IMR-90 (cell line): ENCODE measurements around the gene TRMT2B. TPM values are rescaled to one million over a fixed set of nuclear protein-coding genes. Genes with fewer than 3 reads are reported as not detected.

Source experiments
- ATAC-seq: fragments of 200-7000 bp; cut with Tn5 transposase; 2 replicates; pipeline ENCODE4 v1.9.1; 2020; ENCODE audit warnings: low read depth, mild to moderate bottlenecking, moderate library complexity
- BruUV-seq: library from RNA; stranded (reverse); fragments of 400-500 nt; replicated peaks from 2 replicates; lab custom pipeline; 2021; lab: Mats Ljungman, UMichigan
- CTCF ChIA-PET: fragments of 300-600 bp; formaldehyde crosslinking; extraction: SDS; loops from one replicate; lab custom pipeline; 2021; ENCODE audit warnings: antibody characterized with exemption; lab: Yijun Ruan, JAX
- POLR2A ChIA-PET: fragments of 300-600 bp; sonication (Branson Sonifier 250); formaldehyde crosslinking; loops from one replicate; lab custom pipeline; 2022; ENCODE audit warnings: antibody characterized with exemption; ENCODE audit not compliant: unreplicated experiment; lab: Charles Lee
- DNase-seq: peaks from one replicate; pipeline ENCODE4 v3.0.0; 2013
- H2AFZ ChIP-seq: replicated peaks from 2 replicates; pipeline ENCODE3; 2013; ENCODE audit warnings: low read length, mild to moderate bottlenecking; ENCODE audit not compliant: poor library complexity
- H2AK5ac ChIP-seq: 2 replicates; pipeline ENCODE4 v1.6.1; 2013; ENCODE audit warnings: low read depth, low read length, inconsistent platforms
- H2AK9ac ChIP-seq: replicated peaks from 2 replicates; pipeline ENCODE3; 2013; ENCODE audit warnings: mild to moderate bottlenecking, low read depth, low read length, moderate library complexity; ENCODE audit not compliant: poor library complexity
- H2BK120ac ChIP-seq: 2 replicates; pipeline ENCODE4 v1.6.1; 2013; ENCODE audit warnings: low read depth, low read length, inconsistent platforms
- H2BK15ac ChIP-seq: 3 replicates; pipeline ENCODE4 v1.6.1; 2013; ENCODE audit warnings: low read depth, low read length, inconsistent platforms
- H2BK20ac ChIP-seq: 2 replicates; pipeline ENCODE4 v1.6.1; 2013; ENCODE audit warnings: low read depth, mild to moderate bottlenecking, inconsistent platforms, low read length, moderate library complexity
- H2BK5ac ChIP-seq: 2 replicates; pipeline ENCODE4 v1.6.1; 2013; ENCODE audit warnings: mild to moderate bottlenecking, low read depth, low read length, inconsistent platforms; ENCODE audit not compliant: poor library complexity, severe bottlenecking
- H3K14ac ChIP-seq: replicated peaks from 2 replicates; pipeline ENCODE4 v1.6.1; 2013; ENCODE audit warnings: low read depth, low read length, inconsistent platforms
- H3K18ac ChIP-seq: 2 replicates; pipeline ENCODE4 v1.6.1; 2013; ENCODE audit warnings: low read depth, low read length, control low read depth
- H3K23ac ChIP-seq: 2 replicates; pipeline ENCODE4 v1.6.1; 2013; ENCODE audit warnings: low read depth, low read length, inconsistent platforms
- H3K27ac ChIP-seq: 2 replicates; pipeline ENCODE4 v1.5.1; 2013; ENCODE audit warnings: mild to moderate bottlenecking, control low read depth, low read length; ENCODE audit not compliant: insufficient read depth
- H3K27me3 ChIP-seq: 2 replicates; pipeline ENCODE4 v1.6.1; 2013; ENCODE audit warnings: low read length; ENCODE audit not compliant: control insufficient read depth, insufficient read depth
- H3K36me3 ChIP-seq: 2 replicates; pipeline ENCODE4 v1.6.1; 2013; ENCODE audit warnings: low read length, mixed read lengths; ENCODE audit not compliant: control insufficient read depth, insufficient read depth
- H3K4ac ChIP-seq: 2 replicates; pipeline ENCODE4 v1.6.1; 2013; ENCODE audit warnings: low read depth, low read length, inconsistent platforms
- H3K4me1 ChIP-seq: 2 replicates; pipeline ENCODE4 v1.6.1; 2013; ENCODE audit warnings: low read length, mixed read lengths; ENCODE audit not compliant: control insufficient read depth, insufficient read depth
- H3K4me2 ChIP-seq: 2 replicates; pipeline ENCODE4 v1.6.1; 2013; ENCODE audit warnings: low read depth, mild to moderate bottlenecking, control low read depth, low read length, moderate library complexity
- H3K4me3 ChIP-seq: 2 replicates; pipeline ENCODE4 v1.5.1; 2013; ENCODE audit warnings: low read depth, mild to moderate bottlenecking, control low read depth, low read length, moderate library complexity; ENCODE audit not compliant: insufficient read depth
- H3K56ac ChIP-seq: 2 replicates; pipeline ENCODE4 v1.6.1; 2013; ENCODE audit warnings: low read length, inconsistent platforms; ENCODE audit not compliant: insufficient read depth; ENCODE audit errors: extremely low read depth
- H3K79me1 ChIP-seq, 2 experiments: 2 replicates each; pipeline ENCODE4 v1.6.1; 2013; ENCODE audit warnings: low read length in 2 of 2, inconsistent platforms in 1 of 2, low read depth in 1 of 2
- H3K9ac ChIP-seq: 2 replicates; pipeline ENCODE4 v1.6.1; 2013; ENCODE audit warnings: low read depth, low read length, control low read depth
- H3K9me1 ChIP-seq: 2 replicates; pipeline ENCODE4 v1.6.1; 2013; ENCODE audit warnings: low read length, inconsistent platforms; ENCODE audit not compliant: insufficient read depth
- H3K9me3 ChIP-seq: 2 replicates; pipeline ENCODE4 v1.6.1; 2013; ENCODE audit warnings: low read length; ENCODE audit not compliant: control insufficient read depth, insufficient read depth
- H4K20me1 ChIP-seq: 2 replicates; pipeline ENCODE4 v1.6.1; 2013; ENCODE audit warnings: low read length, inconsistent platforms; ENCODE audit not compliant: insufficient read depth
- H4K5ac ChIP-seq: 2 replicates; pipeline ENCODE4 v1.6.1; 2013; ENCODE audit warnings: mild to moderate bottlenecking, low read depth, low read length, control low read depth
- H4K8ac ChIP-seq, 2 experiments: 2 replicates each; pipeline ENCODE4 v1.6.1; 2013; ENCODE audit warnings: low read depth in 2 of 2, low read length in 2 of 2, control low read depth in 1 of 2, inconsistent platforms in 1 of 2
- H4K91ac ChIP-seq: 2 replicates; pipeline ENCODE4 v1.6.1; 2013; ENCODE audit warnings: low read depth, low read length, inconsistent platforms; ENCODE audit not compliant: insufficient read depth
- BHLHE40 ChIP-seq: fragments of 150-350 bp; IDR thresholded peaks from 2 replicates; pipeline ENCODE4 v1.6.1; 2016; ENCODE audit warnings: mild to moderate bottlenecking, low read depth, low read length
- CHD1 ChIP-seq: IDR thresholded peaks from 2 replicates; pipeline ENCODE4 v1.6.1; 2012; ENCODE audit warnings: low read depth, low read length, improper control_type of control experiment
- FOS ChIP-seq: fragments of 150-350 bp; IDR thresholded peaks from 2 replicates; pipeline ENCODE4 v1.6.1; 2016; ENCODE audit warnings: low read depth, low read length
- RAD21 ChIP-seq: IDR thresholded peaks from 2 replicates; pipeline ENCODE4 v1.6.1; 2012; ENCODE audit warnings: low read length, improper control_type of control experiment
- WGBS, 2 experiments: methylation state at CpG; one replicate each; pipeline versions ENCODE4 v1.1.5 to v1.1.7; 2013; ENCODE audit warnings: missing lambda C conversion rate in 2 of 2; ENCODE audit not compliant: insufficient read length in 1 of 2; ENCODE audit errors: extremely low coverage in 2 of 2; 5-methylcytosine and 5-hydroxymethylcytosine counted together
- dilution Hi-C: fragments of 300-500 bp; cut with HindIII; formaldehyde crosslinking; loops from one replicate; pipeline ENCODE4 v1.14.3; 2018; ENCODE audit warnings: low sequenced_read_pairs; ENCODE audit not compliant: unreplicated experiment
- in situ Hi-C: fragments of 300-500 bp; cut with MboI; formaldehyde crosslinking; loops from 3 replicates; pipeline ENCODE4 v1.14.3; 2019; ENCODE audit warnings: low sequenced_read_pairs, inconsistent platforms, mixed read lengths
- intact Hi-C: fragments of 100-400 bp; cut with micrococcal nuclease; formaldehyde crosslinking; loops from 2 replicates; pipeline ENCODE4 v1.10.0; 2022
- polyA plus RNA-seq, 3 experiments: library from polyadenylated mRNA; depleted of rRNA; stranded (reverse); fragments of >200 nt; gene quantifications; 2 replicates each; pipeline ENCODE4 v1.2.3, GENCODE V29; 2012; ENCODE audit warnings: low replicate concordance in 1 of 3
- total RNA-seq: library from RNA; depleted of rRNA; stranded (reverse); fragments of >200 nt; gene quantifications from 2 replicates; pipeline ENCODE4 v1.2.3, GENCODE V29; 2012

The TRMT2B gene
- total and polyA plus RNA-seq, 2 of the 4 experiments (the other 2 are of a cell fraction): 7.7 to 13.4 TPM

GRCh38 chrX:101051153-101051548 is 760 bp downstream of the TRMT2B start:
- Histone ChIP-seq H2AK5ac (peak overlapping the region; percentile 78), H3K36me3 (no peaks in the 10 kb centered on the region), H3K4me1 (no peaks in the 10 kb centered on the region), H3K27ac (peak overlapping the region; percentile 67), H3K23ac (peak overlapping the region; percentile 87), H3K18ac (peak overlapping the region; percentile 66), H2AFZ (peak overlapping the region; percentile 88), H2AK9ac (peak overlapping the region; percentile 93), H4K91ac (peak overlapping the region; percentile 72), H2BK20ac (peak overlapping the region; percentile 36; the same call in 1 of the 2 replicates), H3K9me3 (no peaks in the 10 kb centered on the region), H2BK15ac (peak overlapping the region; percentile 57; the same call in 1 of the 3 replicates), H3K4ac (peak overlapping the region; percentile 94), H3K79me1 (peaks cover 0 to 8% of the 10 kb centered on the region in 2 experiments; a peak in 1 of 4 replicates), H2BK120ac (peak overlapping the region; percentile 85), H4K8ac (peak overlapping the region; percentile 75 to 94), H3K4me2 (peak overlapping the region; percentile 96), H3K56ac (0 out of 2 replicates have a peak overlapping the region, but pooled peaks have one; percentile 37), H4K20me1 (no peaks in the 10 kb centered on the region), H3K9me1 (0 out of 2 replicates have a peak, but pooled peaks cover 5% of the 10 kb centered on the region), H3K4me3 (peak overlapping the region; percentile 82), H3K27me3 (no peaks in the 10 kb centered on the region), H3K9ac (peak overlapping the region; percentile 79), H3K14ac (peak overlapping the region; percentile 95), H2BK5ac (peak overlapping the region; percentile 64), H4K5ac (peak overlapping the region; percentile 90)
- ChIA-PET POLR2A (no interaction called here), CTCF (no interaction called here)
- no peak for TF ChIP-seq FOS
- TF ChIP-seq RAD21: no peak
- TF ChIP-seq BHLHE40: no peak
- no peak for TF ChIP-seq CHD1
- intact Hi-C loops: no loop called here
- ATAC-seq (no peak), DNase-seq (no peak)
- dilution Hi-C loops: no loop called here
- no TSS peak for BruUV-seq
- in situ Hi-C loops: no loop called here
- no CpG with 5 or more reads among the region's 5 CpGs for WGBS, 2 experiments
